Measurements from ENCODE around the gene ZP3.
"Not testable (repeated sequence)": the region's sequence is repeated elsewhere in the genome, so short reads cannot be mapped to it uniquely, and the experiment has no call there.

DNA sequence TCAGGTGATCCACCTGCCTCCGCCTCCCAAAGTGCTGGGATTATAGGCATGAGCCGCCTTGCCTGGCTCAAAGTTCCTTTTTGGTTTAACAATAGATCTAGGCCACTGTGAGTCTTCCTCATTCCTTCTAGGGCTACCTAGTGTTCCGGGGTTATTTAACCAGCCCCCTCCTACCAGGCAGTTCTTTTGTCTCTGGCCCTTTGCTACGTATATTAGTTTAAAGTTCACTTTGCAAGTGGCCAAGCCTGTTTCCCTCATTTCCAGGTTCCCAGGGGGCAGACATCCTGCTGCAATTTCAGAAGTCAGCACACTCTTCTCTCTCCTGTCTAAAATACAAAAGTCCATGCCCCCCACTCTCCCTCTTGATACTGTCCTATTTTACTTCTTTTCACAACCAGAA is 33.8 kb downstream of the ZP3 start:
- TF ChIP-seq CTCF, POLR2A (IDR thresholded peaks at IDR 0.05): not testable (repeated sequence)
